GM20000 (cell line): ENCODE results near the gene PIEZO1.

Source experiments
- DNase-seq: peaks from one replicate; pipeline ENCODE4 v3.0.0; 2012; ENCODE audit warnings: low spot score
- TF ChIP-seq, protein P1 (sequence below): IDR thresholded peaks from 2 replicates; pipeline ENCODE4 v1.5.1; 2012; ENCODE audit warnings: mild to moderate bottlenecking, control low read depth; ENCODE audit errors: extremely low read depth, missing control alignments

Gene PIEZO1

GRCh38 chr16:88723911-88724310 lies 61.1 kb downstream of the PIEZO1 start:
- TF ChIP-seq, protein P1, sequence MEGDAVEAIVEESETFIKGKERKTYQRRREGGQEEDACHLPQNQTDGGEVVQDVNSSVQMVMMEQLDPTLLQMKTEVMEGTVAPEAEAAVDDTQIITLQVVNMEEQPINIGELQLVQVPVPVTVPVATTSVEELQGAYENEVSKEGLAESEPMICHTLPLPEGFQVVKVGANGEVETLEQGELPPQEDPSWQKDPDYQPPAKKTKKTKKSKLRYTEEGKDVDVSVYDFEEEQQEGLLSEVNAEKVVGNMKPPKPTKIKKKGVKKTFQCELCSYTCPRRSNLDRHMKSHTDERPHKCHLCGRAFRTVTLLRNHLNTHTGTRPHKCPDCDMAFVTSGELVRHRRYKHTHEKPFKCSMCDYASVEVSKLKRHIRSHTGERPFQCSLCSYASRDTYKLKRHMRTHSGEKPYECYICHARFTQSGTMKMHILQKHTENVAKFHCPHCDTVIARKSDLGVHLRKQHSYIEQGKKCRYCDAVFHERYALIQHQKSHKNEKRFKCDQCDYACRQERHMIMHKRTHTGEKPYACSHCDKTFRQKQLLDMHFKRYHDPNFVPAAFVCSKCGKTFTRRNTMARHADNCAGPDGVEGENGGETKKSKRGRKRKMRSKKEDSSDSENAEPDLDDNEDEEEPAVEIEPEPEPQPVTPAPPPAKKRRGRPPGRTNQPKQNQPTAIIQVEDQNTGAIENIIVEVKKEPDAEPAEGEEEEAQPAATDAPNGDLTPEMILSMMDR: no peak

DNA sequence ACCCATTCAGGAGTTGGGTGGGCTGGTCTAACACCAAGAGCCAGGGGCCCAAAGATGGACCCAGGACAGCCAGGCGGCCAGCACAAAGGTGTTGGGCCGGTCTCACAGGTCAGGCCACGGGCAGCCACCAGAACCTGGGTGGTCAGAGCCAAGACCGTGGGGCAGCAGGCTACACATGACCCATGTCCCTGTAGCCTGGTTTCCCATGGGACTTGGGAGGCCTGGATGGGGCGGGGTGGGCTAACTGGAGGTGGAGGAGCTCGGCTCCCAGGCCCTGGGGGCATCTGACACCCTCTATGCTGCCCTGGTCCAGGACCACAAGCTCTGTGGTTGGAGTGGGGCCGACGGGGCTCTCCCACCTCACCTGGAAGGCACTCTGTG lies 61.5 kb downstream of the PIEZO1 start:
- TF ChIP-seq, protein P1: no peak
- no peak for DNase-seq

More at GRCh38 chr16:88723911-88724310, 61.1 kb downstream of the PIEZO1 start:
- no peak for DNase-seq

GRCh38 chr16:88722784-88723506 lies 62.1 kb downstream of the PIEZO1 start:
- TF ChIP-seq, protein P1: no peak
- no peak for DNase-seq

DNA sequence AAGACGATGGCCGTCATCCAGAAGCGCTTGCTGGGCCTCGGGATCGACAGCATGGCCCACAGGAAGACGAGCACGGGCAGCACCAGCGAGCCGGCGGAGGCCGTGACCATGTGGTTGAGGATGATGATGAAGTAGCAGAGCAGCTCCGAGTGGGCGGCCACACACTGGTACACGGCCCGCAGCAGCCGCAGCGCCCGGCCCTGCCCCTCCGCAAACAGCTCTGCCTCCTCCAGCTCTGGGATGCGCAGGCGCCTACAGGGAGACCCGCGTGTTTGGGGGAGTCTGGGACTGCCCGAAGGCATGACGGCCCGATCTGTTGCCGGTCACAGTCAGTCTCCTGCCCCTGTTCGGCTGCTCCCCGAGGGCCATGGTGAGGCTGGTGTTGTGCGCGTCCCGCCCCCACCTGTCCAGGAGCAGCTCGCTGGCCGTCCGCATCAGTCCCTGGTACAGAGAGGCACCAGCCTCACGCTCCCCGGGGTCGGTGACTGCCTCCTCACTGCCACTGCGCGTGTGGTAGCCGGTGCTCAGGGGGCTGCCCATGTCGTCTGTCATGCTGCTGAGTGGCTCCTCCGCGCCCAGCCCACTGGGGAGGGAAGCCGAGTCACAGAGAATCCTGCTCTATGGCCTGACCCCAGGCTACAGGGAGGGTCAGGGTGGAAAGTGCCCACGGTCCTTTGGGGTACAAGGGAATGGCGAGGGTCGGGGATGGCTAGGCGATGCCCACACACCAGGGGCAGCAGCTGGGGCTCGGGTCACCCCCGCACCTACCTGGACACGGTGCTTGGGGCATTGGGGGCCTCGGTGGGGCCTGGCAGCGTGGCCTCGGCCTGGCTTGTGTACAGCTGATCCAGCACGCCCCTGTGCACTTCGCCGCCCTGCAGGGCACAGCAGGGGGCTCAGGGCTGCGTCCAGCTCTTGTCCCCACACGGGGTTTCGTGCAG lies 62.9 kb downstream of the PIEZO1 start:
- TF ChIP-seq, protein P1: no peak
- DNase-seq: no peak

- DNase-seq: no peak
- TF ChIP-seq, protein P1: no peak
These were observed 63.8 kb downstream of the PIEZO1 start for GRCh38 chr16:88721236-88721635.

- TF ChIP-seq, protein P1: no peak
- no peak for DNase-seq
These were observed 64.5 kb downstream of the PIEZO1 start for GRCh38 chr16:88720396-88720970.

- TF ChIP-seq, protein P1: no peak
- no peak for DNase-seq
These were observed 65.1 kb downstream of the PIEZO1 start for GRCh38 chr16:88719933-88720296.
